Loucy (cell line): ENCODE measurements around the gene DLG2.

Experiments
- CTCF ChIP-seq: fragments of 200-600 bp; sonication (generic); conservative IDR thresholded peaks from 2 replicates; pipeline ENCODE4 v1.5.1; 2014; ENCODE audit warnings: mild to moderate bottlenecking, antibody characterized with exemption, low read length
- EZH2phosphoT487 ChIP-seq: fragments of 200-600 bp; IDR thresholded peaks from 2 replicates; pipeline ENCODE4 v1.6.1; 2018; ENCODE audit warnings: antibody characterized with exemption, mild to moderate bottlenecking, moderate library complexity, borderline replicate concordance

- TF ChIP-seq CTCF (no peak), EZH2phosphoT487 (no peak)
Measured at GRCh38 chr11:83914995-83915394, 1712.1 kb downstream of the DLG2 start.
